H4 (cell line): ENCODE results near the gene SOX2. TPM values are rescaled to one million over a fixed set of nuclear protein-coding genes. Genes with fewer than 3 reads are reported as not detected.

Experiments used
- DNase-seq: peaks from one replicate; pipeline ENCODE4 v3.0.0-alpha.2; 2015; ENCODE audit warnings: low spot score
- total RNA-seq: library from RNA; depleted of rRNA; stranded (reverse); fragments of >200 nt; shearing (Covaris generic); gene quantifications from 2 replicates; pipeline ENCODE4 v1.2.3, GENCODE V29; 2014; rRNA removed

Gene SOX2
- total RNA-seq = 4.3 and 6.6 TPM in 2 replicates

- DNase-seq = peak; percentile 91
Measured at GRCh38 chr3:181711325-181712135, at the start of gene SOX2. TSS of gene SOX2 (plus strand) at chr3:181711925. CDS start at chr3:181712361, 436 bp downstream.

- no peak for DNase-seq
Measured at GRCh38 chr3:181683563-181683962, 28.2 kb upstream of the SOX2 start.

GRCh38 chr3:181687190-181687589 lies 24.5 kb upstream of the SOX2 start:
- no peak for DNase-seq

GRCh38 chr3:181687731-181688130 lies 24.0 kb upstream of the SOX2 start:
- DNase-seq = no peak

GRCh38 chr3:181689546-181689945 lies 22.2 kb upstream of the SOX2 start:
- no peak for DNase-seq

GRCh38 chr3:181690769-181691168 lies 21.0 kb upstream of the SOX2 start:
- no peak for DNase-seq

- DNase-seq = no peak
Measured at GRCh38 chr3:181691901-181692300, 19.8 kb upstream of the SOX2 start.

- DNase-seq = no peak
Measured at GRCh38 chr3:181692311-181693145, 19.2 kb upstream of the SOX2 start.

GRCh38 chr3:181693280-181693679 lies 18.4 kb upstream of the SOX2 start:
- no peak for DNase-seq

GRCh38 chr3:181694805-181695660 lies 16.7 kb upstream of the SOX2 start:
- DNase-seq = no peak

GRCh38 chr3:181695661-181696491 lies 15.8 kb upstream of the SOX2 start:
- DNase-seq = no peak

GRCh38 chr3:181696626-181697230 lies 15.0 kb upstream of the SOX2 start:
- DNase-seq = no peak

- no peak for DNase-seq
Measured at GRCh38 chr3:181698263-181698954, 13.3 kb upstream of the SOX2 start.

- DNase-seq = no peak
Measured at GRCh38 chr3:181699171-181699903, 12.4 kb upstream of the SOX2 start.

GRCh38 chr3:181700168-181701087 lies 11.3 kb upstream of the SOX2 start:
- peak; percentile 80 for DNase-seq

GRCh38 chr3:181701096-181701495 lies 10.6 kb upstream of the SOX2 start:
- DNase-seq = no peak

- no peak for DNase-seq
Measured at GRCh38 chr3:181703601-181704420, 7.9 kb upstream of the SOX2 start.
